HG03045 (cell line): ENCODE measurements around the gene ZDHHC14.

ENCODE experiments used
- ATAC-seq: cut with Tn5 transposase; IDR thresholded peaks from one replicate; pipeline ENCODE4 v1.9.1; 2021; ENCODE audit warnings: mild to moderate bottlenecking, moderate library complexity; ENCODE audit not compliant: unreplicated experiment

ZDHHC14 gene

DNA sequence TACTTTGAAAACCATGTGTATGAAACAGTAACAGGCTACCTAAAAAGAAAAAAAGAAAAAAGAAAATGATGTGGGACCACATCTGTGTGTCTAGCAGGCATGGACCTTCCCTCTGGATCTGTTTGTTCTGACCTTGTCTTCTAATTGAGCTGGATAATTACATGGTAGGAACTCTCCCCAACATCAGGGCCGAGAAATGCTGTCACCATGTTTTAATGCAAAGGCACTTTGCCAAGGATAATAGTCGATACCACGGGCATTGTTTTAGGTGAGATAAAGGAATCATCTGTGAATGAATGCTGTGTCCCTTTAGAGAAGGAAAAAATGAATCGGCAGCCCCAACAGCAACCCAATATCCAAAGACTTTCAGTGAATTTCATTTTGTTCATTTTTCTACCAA is 149.1 kb downstream of the ZDHHC14 start:
- no peak for ATAC-seq

DNA sequence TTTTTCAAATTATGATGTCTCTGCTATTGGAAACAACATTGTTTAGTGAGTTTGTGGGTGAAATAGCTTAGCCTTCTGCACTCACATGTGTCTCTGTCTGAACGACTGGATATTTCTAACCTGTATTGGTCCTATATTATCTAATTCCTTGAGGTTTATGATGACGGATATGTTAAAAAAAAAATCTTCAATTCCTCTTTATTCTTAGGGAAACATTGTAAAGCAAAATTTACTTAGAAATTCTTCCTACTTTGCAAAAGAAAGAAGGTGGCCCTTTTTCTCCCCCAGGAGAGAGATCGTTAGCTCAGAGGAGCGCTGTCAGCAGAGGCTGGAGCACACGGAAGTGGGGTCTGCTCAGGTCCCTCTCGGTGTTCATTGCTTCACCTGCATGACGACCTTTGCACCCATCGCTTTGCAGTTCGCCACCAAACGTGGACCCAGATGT is 149.8 kb downstream of the ZDHHC14 start:
- no peak for ATAC-seq

DNA sequence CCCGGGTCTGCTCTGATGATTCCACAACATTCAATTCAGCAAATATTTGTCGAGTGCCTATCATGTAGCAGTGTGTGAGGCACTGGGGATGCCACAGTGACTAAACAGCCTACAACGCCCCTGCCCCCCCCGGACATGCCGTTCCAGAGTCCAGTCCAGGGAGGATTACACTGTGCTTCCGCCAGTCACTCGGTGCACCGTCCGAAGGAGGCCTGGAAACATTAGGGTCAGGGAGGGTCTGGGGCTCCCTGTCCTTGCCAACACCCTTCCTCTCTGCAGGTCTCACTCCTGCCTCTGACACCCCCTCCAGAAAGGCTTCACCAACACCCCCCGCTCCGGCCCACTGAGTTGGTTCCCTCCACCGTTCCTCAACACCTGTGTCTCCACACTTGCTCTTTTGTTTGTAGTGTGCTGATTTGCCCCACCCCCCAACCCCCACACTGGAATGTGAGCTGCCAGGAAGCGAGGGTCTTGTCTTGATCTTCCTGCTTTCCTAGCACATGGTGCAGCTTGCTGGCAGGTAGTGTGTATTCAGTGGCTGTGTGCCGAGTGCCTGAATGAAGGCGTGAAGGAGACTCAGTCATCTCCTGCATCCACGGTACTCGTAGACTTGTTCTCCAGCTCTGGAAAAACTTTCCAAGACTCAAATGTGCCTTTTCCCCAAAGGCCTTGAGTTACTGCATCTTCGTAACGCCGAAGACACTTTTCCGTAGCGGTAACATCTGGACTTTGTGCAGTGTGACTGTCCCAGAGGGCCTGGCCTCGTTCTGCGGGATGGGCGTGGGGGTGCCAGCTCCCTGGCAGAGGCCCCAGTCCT is 150.4 kb downstream of the ZDHHC14 start:
- ATAC-seq = no peak

DNA sequence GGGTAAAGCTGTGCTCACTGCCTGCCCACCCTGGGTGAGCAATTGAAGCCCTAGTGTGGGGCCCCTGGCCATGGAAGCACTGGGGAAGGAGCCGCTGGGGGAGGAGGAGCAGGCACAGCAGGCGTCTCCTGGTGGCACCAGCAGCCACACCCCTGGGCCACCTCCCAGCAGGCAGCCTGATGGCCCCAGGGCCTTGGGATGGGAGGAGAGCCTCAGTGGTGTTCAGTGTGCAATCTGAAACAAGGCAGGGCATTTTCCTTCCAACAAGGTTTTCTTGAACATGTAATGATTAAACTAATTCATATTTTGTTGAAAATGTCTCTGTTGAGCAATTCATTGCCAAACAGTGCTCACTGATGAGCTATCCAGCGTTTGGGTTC is 151.0 kb downstream of the ZDHHC14 start:
- no peak for ATAC-seq

DNA sequence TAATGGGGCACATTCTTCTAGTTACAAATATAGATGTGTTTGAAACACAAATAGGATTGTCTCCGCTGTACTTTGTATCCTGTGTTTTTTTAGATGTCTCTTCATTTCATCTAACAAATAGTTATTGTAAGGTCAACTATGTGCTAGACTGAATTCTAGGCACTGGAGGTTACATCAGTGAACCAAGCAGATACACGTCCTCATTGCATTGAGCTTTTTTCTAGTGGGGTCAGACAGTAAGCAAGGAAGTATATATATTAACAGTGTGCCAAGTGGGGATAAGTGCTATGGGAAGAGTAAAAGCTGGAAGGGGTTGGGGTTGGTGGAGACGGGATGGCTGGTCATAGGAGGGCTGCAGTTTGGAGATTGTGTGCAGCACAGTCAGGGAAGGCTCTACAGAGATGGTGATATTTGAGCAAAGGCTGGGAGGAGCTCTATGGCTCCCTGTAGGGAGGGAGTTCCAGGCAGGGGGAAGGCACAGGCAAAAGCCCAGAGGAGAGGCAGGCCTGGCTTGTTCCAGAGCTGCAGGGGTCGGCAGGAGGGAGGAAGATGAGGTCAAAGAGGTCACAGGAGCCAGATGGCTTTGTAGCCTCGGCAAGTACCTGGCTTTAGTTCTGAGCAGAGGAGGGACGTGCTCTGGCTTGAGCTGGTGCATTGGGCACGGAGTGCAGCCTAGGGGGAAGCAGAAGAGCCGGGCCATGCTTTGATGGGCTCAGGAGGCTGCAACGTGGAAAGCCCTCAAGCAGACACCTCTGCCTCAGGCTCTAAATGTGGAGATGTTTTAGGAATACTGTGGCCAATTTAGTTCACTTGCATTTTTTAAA is 152.3 kb downstream of the ZDHHC14 start:
- no peak for ATAC-seq

DNA sequence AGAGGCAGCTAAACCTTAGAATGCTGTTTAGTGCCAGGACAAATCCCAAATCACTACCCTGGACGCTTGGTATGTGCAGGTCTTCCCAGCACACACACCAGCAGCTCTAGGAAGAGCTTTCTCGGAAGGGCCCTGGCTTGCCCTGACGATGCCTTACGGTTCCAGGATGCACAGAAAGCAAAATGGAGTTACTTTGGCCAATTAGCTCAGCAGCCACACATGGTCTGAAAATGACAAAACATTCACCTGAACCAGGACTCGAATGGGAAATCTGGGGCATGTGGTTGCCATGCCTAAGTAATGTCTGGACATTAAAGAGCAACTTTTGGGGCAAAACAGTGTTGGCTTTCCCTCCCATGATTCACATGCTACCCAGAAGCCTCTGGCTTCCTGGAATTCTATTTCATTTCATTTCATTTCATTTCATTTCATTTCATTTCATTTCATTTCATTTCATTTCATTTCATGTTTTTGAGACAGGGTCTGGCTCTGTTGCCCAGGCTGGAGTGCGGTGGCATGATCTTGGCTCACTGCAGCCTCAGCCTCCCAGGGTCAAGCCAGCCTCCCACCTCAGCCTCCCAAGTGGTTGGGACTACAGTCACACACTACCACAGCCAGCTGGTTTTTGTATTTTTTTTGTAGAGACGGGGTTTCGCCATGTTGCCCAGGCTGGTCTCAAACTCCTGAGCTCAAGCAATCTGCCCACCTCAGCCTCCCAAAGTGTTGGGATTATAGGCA is 153.3 kb downstream of the ZDHHC14 start:
- ATAC-seq = no peak

DNA sequence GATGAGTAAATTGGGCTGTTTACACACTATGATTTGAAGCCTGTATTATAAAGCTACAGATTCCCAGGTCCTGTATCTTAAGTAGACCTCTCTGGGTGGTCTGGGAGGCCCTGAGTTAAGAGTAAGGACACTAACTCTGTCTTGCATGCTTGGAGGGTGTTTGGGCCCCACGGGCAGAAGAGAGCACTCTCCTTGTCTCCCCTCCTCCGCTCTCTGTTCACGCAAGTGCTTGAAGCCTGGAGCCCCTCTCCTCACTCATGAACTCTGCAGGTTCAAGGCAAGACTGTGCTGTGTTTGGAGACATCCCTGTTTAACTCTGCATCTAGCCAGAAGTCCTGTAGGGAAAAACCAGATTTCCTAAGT is 154.0 kb downstream of the ZDHHC14 start:
- ATAC-seq = no peak

DNA sequence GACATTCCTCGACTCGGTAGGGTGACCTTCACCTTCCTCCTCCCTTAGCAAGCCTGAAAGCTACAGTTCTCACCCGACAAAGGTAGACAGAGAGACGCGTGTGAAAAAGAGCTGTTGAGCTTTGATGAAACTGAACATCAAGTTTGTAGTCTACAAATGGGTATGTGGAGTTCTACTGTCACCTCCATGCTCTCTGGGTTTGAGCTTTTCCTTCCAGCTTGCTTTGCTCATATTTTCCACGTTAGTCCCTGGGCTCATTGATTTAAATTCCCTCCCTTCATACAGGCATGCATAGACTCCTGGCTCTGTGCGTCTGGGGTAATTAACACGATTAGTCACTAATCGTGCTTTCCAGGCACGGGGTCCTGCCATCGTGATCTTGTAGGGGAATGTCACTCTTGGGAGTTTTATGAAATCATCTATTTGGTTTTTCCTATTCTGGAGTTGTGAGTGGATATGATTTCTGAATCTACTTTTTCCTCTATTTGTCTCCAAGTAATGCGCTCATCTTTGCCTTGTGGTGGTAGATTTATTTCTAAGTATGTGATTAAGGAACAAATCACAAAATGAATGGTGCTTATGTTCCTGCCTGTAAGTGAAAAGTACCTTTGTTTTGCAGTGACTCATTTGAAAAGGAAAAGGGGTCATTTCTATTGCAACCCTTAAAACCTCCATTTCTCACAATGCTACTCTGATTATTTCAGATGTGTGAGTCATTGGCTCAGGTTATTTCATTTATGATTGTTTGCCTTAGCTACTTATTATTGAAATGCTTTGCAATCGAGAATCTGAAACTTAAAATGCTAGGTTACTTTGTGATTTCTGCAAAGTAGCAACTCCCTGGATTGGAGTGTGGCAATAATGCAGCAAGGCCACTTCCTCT is 154.6 kb downstream of the ZDHHC14 start:
- ATAC-seq = no peak

DNA sequence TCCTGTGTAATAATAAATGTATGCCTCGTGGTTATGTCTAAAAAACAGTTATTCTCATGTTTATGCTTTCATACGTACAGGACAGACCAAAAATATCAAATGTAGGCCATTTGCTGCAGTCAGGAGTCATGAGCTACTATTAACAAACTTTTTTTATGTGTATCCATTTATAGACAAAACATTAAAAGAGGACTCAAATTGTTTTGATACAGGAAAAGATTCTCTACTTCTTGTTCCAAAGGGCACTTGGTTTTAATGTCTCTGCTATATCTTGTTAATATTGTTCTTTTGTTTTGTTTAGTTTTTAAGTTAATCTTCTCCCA is 155.2 kb downstream of the ZDHHC14 start:
- no peak for ATAC-seq

DNA sequence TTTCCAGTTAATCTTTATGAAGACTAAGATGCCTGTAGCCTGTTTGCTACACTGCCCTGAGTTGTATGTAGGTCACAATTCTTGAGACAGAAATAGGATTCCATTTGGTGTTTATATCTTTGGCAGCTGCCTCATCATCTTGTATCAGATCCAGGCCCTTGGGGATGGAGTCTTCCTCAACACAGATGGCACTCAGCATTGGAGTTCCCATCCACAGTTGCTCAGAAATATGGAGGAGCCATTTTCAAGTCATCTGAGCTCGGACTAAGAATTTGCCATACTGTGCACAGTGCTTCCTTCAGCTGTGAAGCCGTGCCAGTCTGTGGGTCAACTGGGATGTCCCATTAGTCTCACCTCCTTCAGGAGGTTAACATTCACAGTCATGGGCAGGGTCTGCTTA is 156.6 kb downstream of the ZDHHC14 start:
- ATAC-seq = no peak

DNA sequence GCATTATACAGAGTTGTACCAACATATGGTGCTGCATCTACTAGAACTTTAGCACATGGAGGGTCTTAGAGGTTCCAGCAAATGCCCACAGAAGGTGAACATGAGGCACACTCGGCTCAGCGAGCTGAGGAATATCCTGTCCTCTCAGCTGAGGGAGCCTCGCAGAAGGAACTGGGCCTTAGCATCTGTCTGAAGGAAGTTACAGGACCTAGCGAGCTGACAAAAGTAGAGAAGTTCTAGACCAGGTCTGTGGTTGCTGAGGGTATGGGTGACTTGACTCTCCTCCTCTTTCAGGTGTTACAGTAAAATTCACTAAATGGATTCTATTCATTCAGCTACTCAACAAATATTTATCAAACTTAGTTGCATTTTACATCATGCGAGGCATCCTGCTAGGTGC is 157.2 kb downstream of the ZDHHC14 start:
- ATAC-seq = no peak

DNA sequence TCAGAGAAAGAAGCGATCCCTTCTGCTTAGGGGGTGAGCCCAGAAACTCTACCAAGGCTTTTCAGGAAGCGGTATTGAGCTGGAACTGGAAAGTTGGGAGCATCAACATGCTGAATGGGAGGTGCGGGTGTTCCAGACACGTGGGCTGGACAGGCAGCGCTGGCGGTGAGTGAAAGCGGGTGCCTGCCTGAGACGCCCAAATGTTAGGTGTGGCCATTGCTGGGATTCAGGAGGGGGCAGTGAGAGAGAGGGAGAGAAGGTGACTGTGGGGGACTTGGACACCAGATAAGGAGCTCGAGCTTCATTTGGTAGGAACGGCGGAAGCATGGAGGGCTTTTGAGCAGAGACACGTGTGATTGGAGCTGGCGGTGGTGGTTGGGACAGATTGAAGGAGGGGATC is 157.7 kb downstream of the ZDHHC14 start:
- no peak for ATAC-seq

DNA sequence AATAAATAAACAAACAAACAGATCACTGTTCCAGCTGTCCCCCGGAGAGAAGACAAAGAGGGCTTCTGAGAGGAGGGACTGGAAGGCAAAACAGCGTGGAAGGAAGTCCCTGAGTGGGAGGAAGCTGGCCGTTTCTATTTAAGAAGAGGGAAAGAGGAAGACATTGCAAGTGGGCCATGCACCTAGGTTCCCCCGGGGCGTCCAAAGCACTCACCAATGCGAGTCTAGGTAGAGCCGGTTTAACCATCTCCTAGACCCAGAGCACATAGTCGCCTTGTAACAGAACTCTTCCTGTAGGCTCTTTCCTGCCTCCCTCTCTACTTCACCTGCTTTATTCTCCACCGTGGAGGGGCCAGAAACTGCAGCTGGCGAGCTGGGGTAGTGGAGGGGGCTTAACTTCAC is 158.4 kb downstream of the ZDHHC14 start:
- no peak for ATAC-seq

DNA sequence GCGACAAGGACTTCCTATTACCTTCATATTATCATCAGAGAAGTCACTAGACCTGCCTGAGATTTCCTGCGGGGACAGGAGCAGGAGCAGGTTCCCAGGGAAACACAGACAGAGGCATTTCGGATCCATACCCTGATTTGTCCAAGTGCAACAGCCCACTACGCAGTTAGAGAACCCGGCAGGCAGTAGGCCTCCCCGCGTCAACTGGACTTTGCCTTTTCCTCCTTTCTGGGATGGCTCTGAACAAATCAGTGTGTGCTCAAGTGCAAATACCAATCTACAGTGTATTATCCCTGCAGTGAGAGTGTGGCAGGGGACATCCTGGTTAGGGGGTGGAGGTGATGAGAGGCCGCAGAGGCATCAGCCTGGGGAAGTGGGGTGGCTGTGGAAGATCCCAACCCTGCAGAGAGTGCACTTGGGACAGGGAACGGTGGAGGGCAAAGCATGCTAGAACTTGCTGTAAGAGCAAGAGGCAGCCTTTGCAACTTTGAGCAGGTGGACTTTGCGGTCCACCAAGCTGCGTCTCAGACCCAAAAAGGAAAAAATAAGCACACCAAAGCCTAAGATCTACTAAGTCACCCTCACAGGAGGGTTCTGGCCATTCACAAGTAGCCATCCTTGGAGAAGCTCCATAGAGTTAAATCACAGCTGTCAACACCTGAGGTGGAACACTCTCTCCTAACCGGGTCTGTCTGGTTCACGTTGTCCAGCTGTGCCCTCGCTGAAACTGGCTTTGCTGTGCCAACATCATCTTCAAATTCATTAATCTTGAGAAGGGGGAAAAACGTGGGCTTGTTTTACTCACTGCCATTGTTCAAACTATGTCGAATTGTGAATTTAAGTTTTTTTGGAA is 159.1 kb downstream of the ZDHHC14 start:
- no peak for ATAC-seq

DNA sequence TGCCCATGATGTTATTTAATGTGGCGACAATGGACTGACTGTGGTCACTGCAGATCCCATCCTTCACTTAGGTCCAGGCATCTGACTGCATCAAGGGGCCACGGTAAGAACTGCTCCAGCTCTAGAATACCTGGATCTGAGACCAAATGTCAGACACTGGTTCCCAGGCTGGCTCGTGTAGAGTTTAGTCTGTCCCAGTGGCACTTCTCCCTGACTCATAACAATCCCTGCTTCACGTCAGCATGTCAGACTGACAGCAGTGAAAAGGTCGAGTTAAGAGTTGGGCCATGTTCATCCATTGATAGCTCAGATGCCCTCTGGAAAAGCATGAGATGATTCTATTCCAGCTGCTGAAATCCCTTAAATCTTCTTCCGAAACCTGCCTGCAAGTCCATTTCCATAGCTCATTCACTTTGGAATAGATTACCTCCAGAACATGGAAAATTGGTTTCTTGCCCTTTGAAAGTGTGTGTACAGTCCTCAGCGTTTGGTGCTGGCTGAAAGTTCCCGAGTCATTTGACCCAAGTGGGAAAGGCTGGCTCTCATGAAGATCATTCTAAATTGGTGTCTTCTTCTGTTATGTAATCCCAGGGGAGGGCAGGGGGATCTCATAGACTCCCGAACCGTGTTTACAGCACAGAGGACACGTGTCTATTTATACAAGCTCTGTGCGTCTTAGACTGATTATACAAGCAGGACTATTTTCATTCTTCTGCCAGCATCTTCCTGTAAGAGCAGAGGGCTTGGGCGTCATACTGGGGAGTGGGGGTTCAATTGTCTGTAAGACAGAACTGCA is 160.8 kb downstream of the ZDHHC14 start:
- no peak for ATAC-seq

DNA sequence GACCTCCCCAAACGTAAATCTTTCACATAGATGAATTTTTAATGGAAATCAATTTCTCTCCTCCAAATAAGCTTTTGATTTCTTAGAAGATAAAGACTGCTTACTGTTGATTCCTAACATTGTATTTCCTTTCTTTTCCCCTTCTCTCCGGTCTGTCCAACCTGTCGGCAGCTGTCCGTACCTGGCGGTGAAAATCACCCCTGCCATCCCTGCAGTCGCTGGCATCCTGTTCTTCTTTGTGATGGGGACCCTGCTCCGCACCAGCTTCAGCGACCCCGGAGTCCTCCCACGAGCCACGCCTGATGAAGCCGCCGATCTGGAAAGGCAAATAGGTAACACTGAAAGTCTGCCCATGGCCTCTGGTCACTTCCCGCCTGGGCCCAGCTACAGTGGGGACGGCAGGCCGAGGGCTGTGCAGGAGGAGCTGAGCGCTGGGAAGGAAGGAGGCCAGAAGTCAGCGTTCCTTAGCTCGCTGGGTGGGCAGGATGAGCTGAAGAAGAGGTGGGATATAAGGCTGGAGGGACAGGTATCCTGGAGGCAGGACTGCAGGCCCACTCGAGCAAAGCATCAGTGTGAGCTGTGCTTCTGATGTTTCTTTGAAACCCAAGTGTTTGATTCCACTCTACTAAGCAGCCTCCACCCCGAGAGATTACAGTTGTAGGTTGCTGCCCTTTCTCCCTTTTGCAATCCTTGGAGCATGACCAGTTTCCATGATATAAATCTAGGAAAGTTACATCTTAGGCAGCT is 161.6 kb downstream of the ZDHHC14 start:
- ATAC-seq = no peak

DNA sequence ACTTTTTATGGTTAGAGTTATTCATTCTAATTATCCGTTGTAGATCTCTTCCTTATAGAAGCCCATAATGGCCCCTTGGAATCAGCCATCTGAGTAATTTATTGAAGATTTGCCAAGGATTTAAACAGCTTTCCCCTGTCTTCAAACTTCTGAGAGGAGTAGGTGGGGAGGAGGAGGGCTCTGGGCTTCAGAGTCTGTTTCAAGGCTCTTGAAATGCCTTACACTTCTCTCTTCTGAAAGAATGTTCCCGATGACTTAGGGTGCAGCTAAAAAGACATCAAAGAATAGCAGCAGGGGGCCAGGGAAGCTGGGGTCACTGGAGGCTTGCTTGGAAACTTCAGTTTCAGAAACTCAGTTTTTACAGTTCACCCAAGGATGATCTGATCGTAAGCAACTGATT is 165.3 kb downstream of the ZDHHC14 start:
- no peak for ATAC-seq

DNA sequence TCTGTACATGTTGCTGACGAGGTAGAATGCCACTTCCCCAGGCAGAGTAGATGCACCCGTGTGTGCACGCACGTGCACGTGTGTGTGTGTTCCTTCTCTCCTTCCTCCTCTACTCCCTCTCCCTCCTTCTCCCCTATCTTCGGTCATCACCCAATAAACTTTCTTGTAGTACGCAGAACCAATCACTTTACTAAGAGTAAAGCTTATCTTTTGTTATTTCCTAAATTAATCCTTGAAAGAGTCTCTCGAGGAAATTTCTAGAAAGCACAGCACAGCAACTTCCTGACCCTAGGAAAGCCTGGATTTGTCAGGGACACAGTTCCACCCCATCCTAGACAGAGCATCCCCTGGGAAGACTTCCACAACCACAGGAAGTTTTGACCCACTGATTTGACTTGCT is 166.1 kb downstream of the ZDHHC14 start:
- ATAC-seq = no peak
